T-helper 22 cell (primary cell): ENCODE measurements around the gene FABP1.

Source experiments
- DNase-seq: peaks from one replicate; pipeline ENCODE4 v3.0.0-alpha.2; 2020; ENCODE audit warnings: low read depth

FABP1 gene

GRCh38 chr2:88127888-88128653, at the start of gene FABP1:
FABP1 (minus strand) TSS chr2:88128062; CDS start chr2:88128017, 45 bp downstream.
- DNase-seq = no peak

- no peak for DNase-seq
Observed at GRCh38 chr2:88177556-88177955, 49.7 kb upstream of the FABP1 start.

- DNase-seq = no peak
Observed at GRCh38 chr2:88176352-88176984, 48.6 kb upstream of the FABP1 start.

GRCh38 chr2:88172882-88173281, 45.0 kb upstream of the FABP1 start:
- DNase-seq = no peak

GRCh38 chr2:88171966-88172365, 44.1 kb upstream of the FABP1 start:
- DNase-seq = no peak

GRCh38 chr2:88170472-88170892, 42.6 kb upstream of the FABP1 start:
- DNase-seq = no peak

- no peak for DNase-seq
Observed at GRCh38 chr2:88168386-88168785, 40.5 kb upstream of the FABP1 start.

GRCh38 chr2:88167740-88168139, 39.9 kb upstream of the FABP1 start:
- no peak for DNase-seq

GRCh38 chr2:88165332-88166003, 37.6 kb upstream of the FABP1 start:
- DNase-seq = no peak

- DNase-seq = no peak
Observed at GRCh38 chr2:88161446-88162244, 33.8 kb upstream of the FABP1 start.

- DNase-seq = no peak
Observed at GRCh38 chr2:88160517-88160916, 32.7 kb upstream of the FABP1 start.

GRCh38 chr2:88159955-88160415, 32.1 kb upstream of the FABP1 start:
- DNase-seq = peak; percentile 5

- no peak for DNase-seq
Observed at GRCh38 chr2:88159481-88159880, 31.6 kb upstream of the FABP1 start.

- no peak for DNase-seq
Observed at GRCh38 chr2:88148929-88149438, 21.1 kb upstream of the FABP1 start.

- no peak for DNase-seq
Observed at GRCh38 chr2:88147145-88147544, 19.3 kb upstream of the FABP1 start.

- no peak for DNase-seq
Observed at GRCh38 chr2:88146590-88146989, 18.7 kb upstream of the FABP1 start.

- no peak for DNase-seq
Observed at GRCh38 chr2:88144914-88145497, 17.1 kb upstream of the FABP1 start.

GRCh38 chr2:88144271-88144670, 16.4 kb upstream of the FABP1 start:
- no peak for DNase-seq

GRCh38 chr2:88141952-88142351, 14.1 kb upstream of the FABP1 start:
- no peak for DNase-seq

- no peak for DNase-seq
Observed at GRCh38 chr2:88139804-88140203, 11.9 kb upstream of the FABP1 start.

- DNase-seq = no peak
Observed at GRCh38 chr2:88139203-88139702, 11.4 kb upstream of the FABP1 start.
